DMS114 treated with DMSO at 0.1 percent for 48 hours (cell line): Measurements from ENCODE around the gene DIPK2B.

Source experiments
- DNase-seq: peaks from one replicate; lab custom pipeline; 2025; ENCODE audit not compliant: unreplicated experiment; lab: John Stamatoyannopoulos, UW

DIPK2B gene

GRCh38 chrX:45164021-45164621 is 36.6 kb downstream of the DIPK2B start:
- no peak for DNase-seq

DNA sequence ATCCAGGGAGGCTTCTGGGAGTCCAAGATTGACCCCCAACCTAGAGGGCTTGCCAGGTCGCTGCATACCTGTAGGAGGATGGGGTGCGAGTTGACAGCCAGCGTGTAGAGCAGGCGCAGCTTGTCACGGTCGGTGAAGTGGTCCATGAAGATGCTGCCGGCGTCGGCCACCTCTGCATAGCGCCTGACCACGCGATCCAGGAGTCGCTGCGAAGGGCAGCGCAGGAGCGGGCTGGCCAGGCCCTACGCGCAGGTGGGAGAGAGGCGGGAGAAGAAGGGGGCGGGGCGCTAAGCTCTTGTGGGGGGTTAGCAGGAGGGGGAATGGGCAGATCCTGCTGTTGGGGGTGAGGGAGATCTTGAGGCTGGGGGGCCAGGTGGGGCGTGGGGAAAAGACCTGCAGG is 43.0 kb downstream of the DIPK2B start:
- no peak for DNase-seq

GRCh38 chrX:45154462-45154861 is 46.2 kb downstream of the DIPK2B start:
- no peak for DNase-seq

GRCh38 chrX:45154033-45154360 is 46.7 kb downstream of the DIPK2B start:
- no peak for DNase-seq
